Heart left ventricle (tissue), 13 donors: ENCODE measurements around the gene PLCB3.

Experiments
- POLR2A ChIP-seq, 2 donors: fragments of 450-650 bp; IDR thresholded peaks; one replicate each; pipeline ENCODE4 v1.6.1; 2017; ENCODE audit warnings: antibody characterized with exemption in 2 of 2, mild to moderate bottlenecking in 2 of 2, moderate library complexity in 2 of 2
- TF ChIP-seq, protein P1 (sequence below), 12 donors: fragments of 200-600 bp; sonication (generic) in 4 of 12; IDR thresholded peaks; one replicate each; pipeline versions ENCODE4 v1.5.0 to v1.8.0; 2018 to 2022; ENCODE audit warnings: antibody characterized with exemption in 12 of 12, mild to moderate bottlenecking in 5 of 12
- donor health status: ischemic (EF 13 %, LVEDD 7.1; RV severe dilation, severe dysfunction).
- donor health status: DM: no; HTN: yes; CAD: no.
- donor health status: DM: no; HTN: no; CAD: no.
- donor health status: ischemic (EF 25% LVEDD 6.9; RV normal size, moderate dysfunction).
- donor health status: ischemic (EF 25% LVEDD 5.7; RV mildly dilated, moderate dysfunction).
- donor health status: ischemic (EF 35%, LVEDD 5.7; RV mildly dilated, moderate dysfunction).
- donor health status: nonischemic (EF 11% LVEDD 7.7; RV severe dilation, severe dysfunction).
- donor health status: DM: yes; HTN: yes; CAD: no.
- donor health status: PGD.
- donor health status: ischemic (EF 29% LVEDD 5.4; RV normal size, mild dysfunction).
- donor health status: nonischemic (EF 23%, LVEDD 6.1; RV moderate dilation, normal function).

DNA sequence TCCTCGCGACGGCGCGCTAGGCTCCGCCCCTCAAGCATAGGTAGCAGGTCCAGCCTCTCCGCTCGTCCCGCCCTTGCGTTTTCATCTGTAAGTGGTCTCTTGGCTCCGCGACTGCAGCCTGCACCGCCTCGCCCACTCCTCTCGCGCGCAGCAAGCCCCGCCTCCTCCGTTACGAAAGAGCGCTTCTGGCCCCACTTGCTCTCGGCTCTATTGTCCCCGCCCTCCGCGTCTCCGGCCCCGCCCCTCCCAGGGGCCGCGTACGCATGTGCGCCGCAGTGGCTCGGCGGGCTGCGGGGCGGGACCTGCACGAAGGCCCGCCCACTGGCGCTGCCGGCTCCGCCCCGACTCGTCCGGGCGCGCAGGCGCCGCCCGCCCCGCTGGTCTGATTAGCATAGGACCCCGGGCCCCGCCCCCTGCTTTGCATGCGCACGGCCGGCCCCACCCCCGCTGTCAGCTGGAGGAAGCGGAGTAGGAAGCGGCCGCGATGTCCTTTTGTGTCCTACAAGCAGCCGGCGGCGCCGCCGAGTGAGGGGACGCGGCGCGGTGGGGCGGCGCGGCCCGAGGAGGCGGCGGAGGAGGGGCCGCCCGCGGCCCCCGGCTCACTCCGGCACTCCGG is 53.9 kb downstream of the PLCB3 start, which contains the start of gene ESRRA:
- TF ChIP-seq POLR2A (IDR thresholded peaks at IDR 0.05): peak; percentile 69 to 74
- TF ChIP-seq, protein P1, sequence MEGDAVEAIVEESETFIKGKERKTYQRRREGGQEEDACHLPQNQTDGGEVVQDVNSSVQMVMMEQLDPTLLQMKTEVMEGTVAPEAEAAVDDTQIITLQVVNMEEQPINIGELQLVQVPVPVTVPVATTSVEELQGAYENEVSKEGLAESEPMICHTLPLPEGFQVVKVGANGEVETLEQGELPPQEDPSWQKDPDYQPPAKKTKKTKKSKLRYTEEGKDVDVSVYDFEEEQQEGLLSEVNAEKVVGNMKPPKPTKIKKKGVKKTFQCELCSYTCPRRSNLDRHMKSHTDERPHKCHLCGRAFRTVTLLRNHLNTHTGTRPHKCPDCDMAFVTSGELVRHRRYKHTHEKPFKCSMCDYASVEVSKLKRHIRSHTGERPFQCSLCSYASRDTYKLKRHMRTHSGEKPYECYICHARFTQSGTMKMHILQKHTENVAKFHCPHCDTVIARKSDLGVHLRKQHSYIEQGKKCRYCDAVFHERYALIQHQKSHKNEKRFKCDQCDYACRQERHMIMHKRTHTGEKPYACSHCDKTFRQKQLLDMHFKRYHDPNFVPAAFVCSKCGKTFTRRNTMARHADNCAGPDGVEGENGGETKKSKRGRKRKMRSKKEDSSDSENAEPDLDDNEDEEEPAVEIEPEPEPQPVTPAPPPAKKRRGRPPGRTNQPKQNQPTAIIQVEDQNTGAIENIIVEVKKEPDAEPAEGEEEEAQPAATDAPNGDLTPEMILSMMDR (IDR thresholded peaks at IDR 0.05): no peak
